Thyroid gland (tissue), 4 donors: Measurements from ENCODE around the gene KLF17.

ENCODE experiments used
- CTCF ChIP-seq, 6 experiments: fragments of 200-600 bp in 3 of 6; fragments of 450-650 bp in 3 of 6; sonication (generic) in 3 of 6; IDR thresholded peaks; one replicate each; pipeline ENCODE4 v1.5.1; 2016 to 2019; ENCODE audit warnings: antibody characterized with exemption in 6 of 6, mild to moderate bottlenecking in 2 of 6, inconsistent platforms in 1 of 6, moderate library complexity in 1 of 6
- POLR2A ChIP-seq, 2 donors: fragments of 450-650 bp; IDR thresholded peaks; one replicate each; pipeline ENCODE4 v1.6.1; 2017; ENCODE audit warnings: antibody characterized with exemption in 2 of 2, mild to moderate bottlenecking in 2 of 2, moderate library complexity in 1 of 2

GRCh38 chr1:44074415-44074814 lies 44.2 kb upstream of the KLF17 start:
- TF ChIP-seq CTCF (IDR thresholded peaks at IDR 0.05) (no peak), POLR2A (IDR thresholded peaks at IDR 0.05) (no peak)
